Colon (tissue), 2 donors: ENCODE measurements around the gene HRAS.

Experiments used
- FAIRE-seq: peaks from 2 replicates; lab custom pipeline; 2012; peaks lifted over from hg19 to GRCh38; lab: Jason Lieb, UNC
- donor health status: control.
- donor health status: control.

HRAS gene

GRCh38 chr11:507727-508515 lies 27.5 kb downstream of the HRAS start:
- FAIRE-seq = no peak

GRCh38 chr11:506995-507726 lies 28.2 kb downstream of the HRAS start, which contains the start of gene RNH1:
Gene RNH1 (minus strand): TSS chr11:507242. CDS start chr11:502162, 5,080 bp downstream.
- FAIRE-seq = no peak

GRCh38 chr11:506238-506994 lies 29.0 kb downstream of the HRAS start:
- FAIRE-seq = no peak

GRCh38 chr11:504994-505344 lies 30.4 kb downstream of the HRAS start:
- FAIRE-seq = no peak

- FAIRE-seq = no peak
Measured at GRCh38 chr11:504053-504993, 31.1 kb downstream of the HRAS start.

GRCh38 chr11:503179-503981 lies 32.0 kb downstream of the HRAS start:
- FAIRE-seq = no peak

GRCh38 chr11:502288-503178 lies 32.8 kb downstream of the HRAS start:
- FAIRE-seq = no peak

- no peak for FAIRE-seq
Measured at GRCh38 chr11:501683-502287, 33.6 kb downstream of the HRAS start.

- no peak for FAIRE-seq
Measured at GRCh38 chr11:501001-501682, 34.2 kb downstream of the HRAS start.

GRCh38 chr11:499201-500076 lies 35.9 kb downstream of the HRAS start:
- no peak for FAIRE-seq

GRCh38 chr11:498297-499181 lies 36.8 kb downstream of the HRAS start:
- FAIRE-seq = no peak

- FAIRE-seq = no peak
Measured at GRCh38 chr11:497565-498296, 37.6 kb downstream of the HRAS start.

GRCh38 chr11:496834-497564 lies 38.4 kb downstream of the HRAS start:
- FAIRE-seq = no peak

GRCh38 chr11:495537-495931 lies 39.8 kb downstream of the HRAS start:
- FAIRE-seq = no peak
